HUES64 (cell line): Measurements from ENCODE around the gene FRMD8. TPM values are rescaled to one million over a fixed set of nuclear protein-coding genes. Genes with fewer than 3 reads are reported as not detected.
A peak's percentile ranks its signal among the peaks of the same experiment; 100 is the strongest.

Experiments used
- H3K27ac ChIP-seq: 2 replicates; pipeline ENCODE4 v1.7.0; 2013; ENCODE audit warnings: low read depth, low read length, inconsistent platforms
- H3K27me3 ChIP-seq: 2 replicates; pipeline ENCODE4 v1.6.1; 2013; ENCODE audit warnings: mild to moderate bottlenecking, low read length; ENCODE audit not compliant: insufficient read depth
- H3K36me3 ChIP-seq: 2 replicates; pipeline ENCODE4 v1.6.1; 2013; ENCODE audit warnings: mild to moderate bottlenecking, low read length; ENCODE audit not compliant: insufficient read depth
- H3K4me1 ChIP-seq: 2 replicates; pipeline ENCODE4 v1.6.1; 2013; ENCODE audit warnings: mild to moderate bottlenecking, low read length, moderate library complexity; ENCODE audit not compliant: insufficient read depth
- H3K4me3 ChIP-seq: 2 replicates; pipeline ENCODE4 v1.5.1; 2013; ENCODE audit warnings: mild to moderate bottlenecking, low read length, moderate library complexity
- H3K9ac ChIP-seq: 2 replicates; pipeline ENCODE4 v1.6.1; 2013; ENCODE audit warnings: mild to moderate bottlenecking, low read depth, low read length
- H3K9me3 ChIP-seq: 2 replicates; pipeline ENCODE4 v1.6.1; 2013; ENCODE audit warnings: low read depth, low read length; ENCODE audit not compliant: insufficient read depth
- WGBS: fragments of 150-250, 120-280 bp; methylation state at CpG from one replicate; pipeline ENCODE4 v1.1.7; 2013; ENCODE audit warnings: missing lambda C conversion rate; 5-methylcytosine and 5-hydroxymethylcytosine counted together
- polyA plus RNA-seq, 2 experiments: library from polyadenylated mRNA; stranded (reverse); fragments of 50-300 nt; gene quantifications; one replicate each; pipeline ENCODE4 v1.2.3, GENCODE V29; 2013

The FRMD8 gene
- 12.1 TPM for polyA plus RNA-seq (2013, experiment 1 of 2)
- 12.2 TPM for polyA plus RNA-seq (2013, experiment 2 of 2)

GRCh38 chr11:65386307-65387140 lies at the start of gene FRMD8:
FRMD8 (plus strand) TSS chr11:65386637; CDS start chr11:65387037, 400 bp downstream.
- H3K36me3 ChIP-seq, result no peaks in the 10 kb centered on the region
- H3K9ac ChIP-seq, result peak within 1 kb of the TSS; percentile 66
- H3K27ac ChIP-seq, result peak within 1 kb of the TSS; percentile 25; the same call in 1 of the 2 replicates
- H3K4me1 ChIP-seq, result peaks cover 31% of the 10 kb centered on the region
- peak within 1 kb of the TSS; percentile 78 for H3K4me3 ChIP-seq
- no peaks in the 10 kb centered on the region for H3K27me3 ChIP-seq
- 8% methylated on average over 76 of the region's 76 CpGs for WGBS
- H3K9me3 ChIP-seq, result no peaks in the 10 kb centered on the region

GRCh38 chr11:65338676-65339075 lies 47.8 kb upstream of the FRMD8 start:
- H3K27ac ChIP-seq, result no peak overlapping the region
- H3K4me1 ChIP-seq, result peaks cover 4% of the 10 kb centered on the region
- WGBS, result 97% methylated on average over 7 of the region's 7 CpGs
- H3K36me3 ChIP-seq, result peaks cover 57% of the 10 kb centered on the region
- H3K9me3 ChIP-seq, result no peaks in the 10 kb centered on the region
- H3K9ac ChIP-seq, result no peak overlapping the region
- H3K4me3 ChIP-seq, result no peak overlapping the region
- H3K27me3 ChIP-seq, result no peaks in the 10 kb centered on the region

GRCh38 chr11:65340226-65340625 lies 46.2 kb upstream of the FRMD8 start:
- no peak overlapping the region for H3K4me3 ChIP-seq
- 97% methylated on average over 11 of the region's 11 CpGs for WGBS
- H3K27ac ChIP-seq, result no peak overlapping the region
- no peaks in the 10 kb centered on the region for H3K9me3 ChIP-seq
- peaks cover 72% of the 10 kb centered on the region for H3K36me3 ChIP-seq
- no peaks in the 10 kb centered on the region for H3K27me3 ChIP-seq
- H3K4me1 ChIP-seq, result peaks cover 1% of the 10 kb centered on the region
- no peak overlapping the region for H3K9ac ChIP-seq

- no peaks in the 10 kb centered on the region for H3K4me1 ChIP-seq
- no peaks in the 10 kb centered on the region for H3K27me3 ChIP-seq
- no peak overlapping the region for H3K4me3 ChIP-seq
- no peak overlapping the region for H3K27ac ChIP-seq
- peaks cover 85% of the 10 kb centered on the region for H3K36me3 ChIP-seq
- WGBS, result 97% methylated on average over 3 of the region's 3 CpGs
- no peak overlapping the region for H3K9ac ChIP-seq
- H3K9me3 ChIP-seq, result no peaks in the 10 kb centered on the region
These were observed 44.6 kb upstream of the FRMD8 start for GRCh38 chr11:65341856-65342255.

GRCh38 chr11:65351511-65351910 lies 34.9 kb upstream of the FRMD8 start:
- Histone ChIP-seq H3K9me3 (no peaks in the 10 kb centered on the region), H3K4me3 (no peak overlapping the region), H3K9ac (no peak overlapping the region), H3K36me3 (peaks cover 65% of the 10 kb centered on the region), H3K27ac (no peak overlapping the region), H3K4me1 (no peaks in the 10 kb centered on the region), H3K27me3 (peaks cover 16% of the 10 kb centered on the region)
- WGBS, result 93% methylated on average over 2 of the region's 2 CpGs

GRCh38 chr11:65352783-65353182 lies 33.7 kb upstream of the FRMD8 start:
- Histone ChIP-seq H3K9me3 (no peaks in the 10 kb centered on the region), H3K27ac (no peak overlapping the region), H3K27me3 (peaks cover 29% of the 10 kb centered on the region), H3K36me3 (peaks cover 54% of the 10 kb centered on the region), H3K9ac (no peak overlapping the region), H3K4me3 (no peak overlapping the region), H3K4me1 (no peaks in the 10 kb centered on the region)
- WGBS, result no CpG with 5 or more reads among the region's 3 CpGs

- peak overlapping the region; percentile 65; the same call in 1 of the 2 replicates for H3K4me3 ChIP-seq
- no peak overlapping the region for H3K27ac ChIP-seq
- H3K36me3 ChIP-seq, result peaks cover 48% of the 10 kb centered on the region
- peaks cover 34% of the 10 kb centered on the region for H3K27me3 ChIP-seq
- H3K9ac ChIP-seq, result no peak overlapping the region
- no peaks in the 10 kb centered on the region for H3K9me3 ChIP-seq
- no peaks in the 10 kb centered on the region for H3K4me1 ChIP-seq
- 89% methylated on average over 7 of the region's 7 CpGs for WGBS
These were observed 33.1 kb upstream of the FRMD8 start for GRCh38 chr11:65353376-65353775.

- Histone ChIP-seq H3K27ac (no peak overlapping the region; the same call in 1 of the 2 replicates), H3K9ac (peak overlapping the region; percentile 21; the same call in 1 of the 2 replicates)
- 20% methylated on average over 16 of the region's 16 CpGs for WGBS
These were observed 32.6 kb upstream of the FRMD8 start for GRCh38 chr11:65353900-65354264.

GRCh38 chr11:65354265-65355012 lies 32.0 kb upstream of the FRMD8 start, which contains the start of gene TIGD3:
TIGD3 (plus strand) TSS chr11:65354751; CDS start chr11:65355809, 1,058 bp downstream.
- H3K9me3 ChIP-seq, result no peaks in the 10 kb centered on the region
- peaks cover 38% of the 10 kb centered on the region for H3K36me3 ChIP-seq
- peaks cover 34% of the 10 kb centered on the region for H3K27me3 ChIP-seq
- H3K4me3 ChIP-seq, result peak within 1 kb of the TSS; percentile 65
- H3K9ac ChIP-seq, result peak within 1 kb of the TSS; percentile 43
- under 1% methylated on average over 79 of the region's 79 CpGs for WGBS
- H3K4me1 ChIP-seq, result peaks cover under 1% of the 10 kb centered on the region; the same call in 1 of the 2 replicates
- peak within 1 kb of the TSS; percentile 38; the same call in 1 of the 2 replicates for H3K27ac ChIP-seq

More at GRCh38 chr11:65353900-65354264, 32.6 kb upstream of the FRMD8 start:
- peaks cover 43% of the 10 kb centered on the region for H3K36me3 ChIP-seq
- H3K4me1 ChIP-seq, result no peaks in the 10 kb centered on the region
- H3K9me3 ChIP-seq, result no peaks in the 10 kb centered on the region
- peaks cover 34% of the 10 kb centered on the region for H3K27me3 ChIP-seq
- peak overlapping the region; percentile 65 for H3K4me3 ChIP-seq

GRCh38 chr11:65355013-65355775 lies 31.2 kb upstream of the FRMD8 start:
- H3K36me3 ChIP-seq, result peaks cover 31% of the 10 kb centered on the region
- H3K4me3 ChIP-seq, result peak overlapping the region; percentile 65
- H3K27me3 ChIP-seq, result peaks cover 34% of the 10 kb centered on the region
- H3K27ac ChIP-seq, result no peak overlapping the region
- H3K9me3 ChIP-seq, result no peaks in the 10 kb centered on the region
- H3K9ac ChIP-seq, result peak overlapping the region; percentile 43; the same call in 1 of the 2 replicates
- 3% methylated on average over 47 of the region's 47 CpGs for WGBS
- H3K4me1 ChIP-seq, result peaks cover 6% of the 10 kb centered on the region; the same call in 1 of the 2 replicates
